ENCODE measurements around the gene DCXR.

DNA sequence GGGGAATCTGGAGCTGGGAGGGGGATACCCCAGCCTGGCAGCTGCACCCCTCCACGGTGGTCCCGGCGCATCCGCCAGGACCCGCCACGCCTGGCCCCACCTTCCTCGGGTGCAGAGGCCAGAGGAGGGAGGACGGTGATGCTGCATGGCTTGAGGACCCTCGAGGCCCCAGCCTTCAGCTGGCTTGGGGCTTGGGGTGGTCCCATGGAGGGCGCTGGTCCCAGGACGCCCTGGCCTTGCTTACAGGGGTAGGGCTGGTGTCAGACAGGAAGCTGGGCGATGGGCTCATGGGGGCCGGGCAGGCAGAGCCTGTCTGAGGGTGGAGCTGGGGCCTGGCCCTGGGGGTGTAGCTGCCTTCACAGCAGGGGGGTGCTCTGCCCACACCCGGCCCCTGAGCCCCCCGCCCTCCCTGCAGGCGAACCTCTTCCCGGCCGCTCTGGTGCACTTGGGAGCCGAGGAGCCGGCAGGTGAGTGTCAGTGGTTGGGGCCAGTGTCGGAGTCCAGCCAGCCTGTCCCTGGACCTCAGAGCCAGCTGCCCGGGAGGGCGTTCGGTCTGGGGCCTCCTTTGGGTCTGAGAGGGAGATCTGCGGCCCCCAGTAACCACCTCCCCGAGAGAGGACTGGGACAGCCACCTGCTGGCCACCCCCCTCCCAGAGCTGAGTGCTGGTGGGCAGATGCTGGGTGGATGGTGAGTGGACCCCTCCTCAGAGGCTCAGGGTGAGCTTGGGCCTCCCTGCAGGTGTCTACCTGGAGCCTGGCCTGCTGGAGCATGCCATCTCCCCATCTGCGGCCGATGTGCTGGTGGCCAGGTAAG is 21.2 kb downstream of the DCXR start:
- TF ChIP-seq, protein P1, sequence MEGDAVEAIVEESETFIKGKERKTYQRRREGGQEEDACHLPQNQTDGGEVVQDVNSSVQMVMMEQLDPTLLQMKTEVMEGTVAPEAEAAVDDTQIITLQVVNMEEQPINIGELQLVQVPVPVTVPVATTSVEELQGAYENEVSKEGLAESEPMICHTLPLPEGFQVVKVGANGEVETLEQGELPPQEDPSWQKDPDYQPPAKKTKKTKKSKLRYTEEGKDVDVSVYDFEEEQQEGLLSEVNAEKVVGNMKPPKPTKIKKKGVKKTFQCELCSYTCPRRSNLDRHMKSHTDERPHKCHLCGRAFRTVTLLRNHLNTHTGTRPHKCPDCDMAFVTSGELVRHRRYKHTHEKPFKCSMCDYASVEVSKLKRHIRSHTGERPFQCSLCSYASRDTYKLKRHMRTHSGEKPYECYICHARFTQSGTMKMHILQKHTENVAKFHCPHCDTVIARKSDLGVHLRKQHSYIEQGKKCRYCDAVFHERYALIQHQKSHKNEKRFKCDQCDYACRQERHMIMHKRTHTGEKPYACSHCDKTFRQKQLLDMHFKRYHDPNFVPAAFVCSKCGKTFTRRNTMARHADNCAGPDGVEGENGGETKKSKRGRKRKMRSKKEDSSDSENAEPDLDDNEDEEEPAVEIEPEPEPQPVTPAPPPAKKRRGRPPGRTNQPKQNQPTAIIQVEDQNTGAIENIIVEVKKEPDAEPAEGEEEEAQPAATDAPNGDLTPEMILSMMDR (IDR thresholded peaks at IDR 0.05), result no peak
- no peak for TF ChIP-seq EP300 (IDR thresholded peaks at IDR 0.05)
- TF ChIP-seq POLR2A (IDR thresholded peaks at IDR 0.05), result no peak
- TF ChIP-seq POLR2AphosphoS5 (IDR thresholded peaks at IDR 0.05), result no peak

Measured in upper lobe of left lung (tissue), 4 donors.